ENCODE data around the gene CREB3L2.
"Not testable (repeated sequence)": the region's sequence is repeated elsewhere in the genome, so short reads cannot be mapped to it uniquely, and the experiment has no call there.

The CREB3L2 gene

DNA sequence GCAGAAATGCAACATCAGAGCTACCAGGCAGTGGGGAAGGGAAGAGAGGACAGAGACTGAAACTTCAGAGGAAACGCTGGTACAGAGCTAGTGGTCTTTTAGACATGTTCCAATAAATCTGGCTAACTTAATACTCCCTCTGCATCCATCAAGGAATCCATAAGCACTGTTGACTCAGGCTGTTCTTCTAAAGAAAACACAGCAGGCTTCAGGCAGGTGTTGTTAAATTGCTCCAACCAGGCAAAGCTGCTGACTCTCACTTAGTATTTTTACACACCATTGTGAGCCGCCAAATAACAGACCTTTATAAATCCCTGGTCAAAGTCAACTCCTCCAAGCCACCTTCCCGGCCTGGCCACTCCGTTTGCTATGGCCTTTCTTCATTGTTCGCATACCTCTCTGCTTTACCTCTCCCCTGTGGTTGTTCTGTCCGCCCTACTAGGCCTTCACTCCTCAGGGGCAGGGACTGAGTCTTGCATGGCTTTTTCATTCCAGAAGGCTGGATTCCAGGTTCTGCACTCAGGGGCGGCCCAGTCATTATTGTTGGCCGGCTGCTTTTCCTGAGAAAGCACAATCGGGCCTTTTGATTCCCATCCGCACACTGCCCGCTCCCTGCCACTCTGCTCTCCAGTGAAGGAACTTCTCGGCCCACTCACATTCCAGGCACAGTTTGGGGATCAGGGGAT is 18.4 kb downstream of the CREB3L2 start:
- TF ChIP-seq, protein P1, sequence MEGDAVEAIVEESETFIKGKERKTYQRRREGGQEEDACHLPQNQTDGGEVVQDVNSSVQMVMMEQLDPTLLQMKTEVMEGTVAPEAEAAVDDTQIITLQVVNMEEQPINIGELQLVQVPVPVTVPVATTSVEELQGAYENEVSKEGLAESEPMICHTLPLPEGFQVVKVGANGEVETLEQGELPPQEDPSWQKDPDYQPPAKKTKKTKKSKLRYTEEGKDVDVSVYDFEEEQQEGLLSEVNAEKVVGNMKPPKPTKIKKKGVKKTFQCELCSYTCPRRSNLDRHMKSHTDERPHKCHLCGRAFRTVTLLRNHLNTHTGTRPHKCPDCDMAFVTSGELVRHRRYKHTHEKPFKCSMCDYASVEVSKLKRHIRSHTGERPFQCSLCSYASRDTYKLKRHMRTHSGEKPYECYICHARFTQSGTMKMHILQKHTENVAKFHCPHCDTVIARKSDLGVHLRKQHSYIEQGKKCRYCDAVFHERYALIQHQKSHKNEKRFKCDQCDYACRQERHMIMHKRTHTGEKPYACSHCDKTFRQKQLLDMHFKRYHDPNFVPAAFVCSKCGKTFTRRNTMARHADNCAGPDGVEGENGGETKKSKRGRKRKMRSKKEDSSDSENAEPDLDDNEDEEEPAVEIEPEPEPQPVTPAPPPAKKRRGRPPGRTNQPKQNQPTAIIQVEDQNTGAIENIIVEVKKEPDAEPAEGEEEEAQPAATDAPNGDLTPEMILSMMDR (IDR thresholded peaks at IDR 0.05; ENCODE audit: low read depth, low read length) = no peak
- H3K4me3 ChIP-seq (ENCODE audit: low read depth, low read length) = no peak overlapping the region

DNA sequence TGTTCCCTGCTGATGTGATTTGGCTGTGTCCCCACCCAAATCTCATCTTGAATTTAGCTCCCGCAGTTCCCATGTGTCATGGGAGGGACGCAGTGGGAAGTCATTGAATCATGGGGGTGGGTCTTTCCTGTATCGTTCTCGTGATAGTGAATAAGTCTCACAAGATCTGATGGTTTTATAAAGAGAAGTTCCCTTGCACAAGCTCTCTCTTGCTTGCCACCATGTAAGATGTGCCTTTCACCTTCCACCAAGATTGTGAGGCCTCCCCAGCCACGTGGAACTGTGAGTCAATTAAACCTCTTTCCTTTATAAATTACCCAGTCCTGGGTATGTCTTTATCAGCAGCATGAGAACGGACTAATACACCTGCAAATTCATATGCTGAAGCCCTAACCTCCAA is 19.5 kb downstream of the CREB3L2 start:
- not testable (repeated sequence) for H3K4me3 ChIP-seq (ENCODE audit: low read depth, low read length)

DNA sequence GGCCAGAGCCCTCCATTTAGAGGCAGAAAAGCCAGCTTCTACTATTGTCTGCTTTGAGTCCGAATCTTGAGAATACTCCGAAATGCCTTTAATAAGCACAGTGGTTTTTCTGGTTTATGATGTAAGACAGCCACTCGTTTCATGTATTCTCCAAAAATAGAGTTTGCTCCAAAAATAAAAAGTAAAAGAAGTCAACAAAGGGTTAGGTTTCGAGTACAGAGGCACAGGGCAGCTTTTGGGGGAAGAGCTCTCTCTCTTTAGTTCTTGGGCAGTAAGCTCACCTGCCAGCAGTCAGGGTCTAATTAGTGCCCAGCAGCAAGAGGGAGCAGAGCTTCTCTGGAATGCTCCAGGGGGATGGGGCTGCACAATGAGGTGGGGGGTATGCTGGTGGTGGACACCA is 20.2 kb downstream of the CREB3L2 start:
- H3K4me3 ChIP-seq (ENCODE audit: low read depth, low read length) = no peak overlapping the region
- TF ChIP-seq, protein P1 (IDR thresholded peaks at IDR 0.05; ENCODE audit: low read depth, low read length) = no peak

DNA sequence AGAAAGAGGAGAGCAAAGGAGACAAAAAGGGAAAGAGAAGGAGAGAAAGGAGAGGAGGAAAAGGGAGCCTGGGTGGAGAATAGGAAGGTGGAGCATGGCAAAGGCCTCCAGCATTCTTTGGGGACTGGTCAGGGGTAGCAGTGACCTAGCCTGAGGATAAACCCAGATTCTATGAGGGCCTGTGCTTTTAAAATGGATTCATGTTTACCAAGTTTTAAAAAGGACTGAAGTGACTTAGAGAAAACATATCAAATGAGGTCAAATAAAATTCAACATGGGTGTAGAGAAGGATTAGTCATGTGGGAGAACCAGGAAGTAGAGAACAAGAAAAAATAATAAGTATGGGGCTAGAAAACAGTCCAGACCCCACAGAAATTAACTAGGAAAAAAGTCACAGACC is 20.7 kb downstream of the CREB3L2 start:
- no peak overlapping the region for H3K4me3 ChIP-seq (ENCODE audit: low read depth, low read length)
- TF ChIP-seq, protein P1 (IDR thresholded peaks at IDR 0.05; ENCODE audit: low read depth, low read length) = no peak

DNA sequence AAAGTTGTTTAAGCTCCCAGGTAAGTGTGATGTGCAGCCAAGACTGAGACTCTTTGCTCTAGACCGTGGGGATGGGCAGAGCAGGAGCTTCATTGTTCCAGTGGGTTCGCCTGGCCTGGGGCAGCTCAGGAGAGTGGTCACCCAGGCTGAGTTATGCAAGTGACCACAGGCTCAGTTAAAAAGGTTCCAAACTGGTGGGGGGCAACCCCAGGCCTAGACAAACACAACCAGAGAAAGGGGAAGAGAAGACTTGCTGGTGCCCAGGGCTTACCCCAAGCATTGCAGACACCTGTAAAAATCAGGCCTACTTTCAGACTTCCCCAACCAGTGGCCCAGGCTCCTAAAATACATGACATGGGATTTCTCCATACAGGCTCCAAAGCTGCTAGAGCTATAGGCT is 21.6 kb downstream of the CREB3L2 start:
- TF ChIP-seq, protein P1 (IDR thresholded peaks at IDR 0.05; ENCODE audit: low read depth, low read length) = no peak
- H3K4me3 ChIP-seq (ENCODE audit: low read depth, low read length) = no peak overlapping the region

DNA sequence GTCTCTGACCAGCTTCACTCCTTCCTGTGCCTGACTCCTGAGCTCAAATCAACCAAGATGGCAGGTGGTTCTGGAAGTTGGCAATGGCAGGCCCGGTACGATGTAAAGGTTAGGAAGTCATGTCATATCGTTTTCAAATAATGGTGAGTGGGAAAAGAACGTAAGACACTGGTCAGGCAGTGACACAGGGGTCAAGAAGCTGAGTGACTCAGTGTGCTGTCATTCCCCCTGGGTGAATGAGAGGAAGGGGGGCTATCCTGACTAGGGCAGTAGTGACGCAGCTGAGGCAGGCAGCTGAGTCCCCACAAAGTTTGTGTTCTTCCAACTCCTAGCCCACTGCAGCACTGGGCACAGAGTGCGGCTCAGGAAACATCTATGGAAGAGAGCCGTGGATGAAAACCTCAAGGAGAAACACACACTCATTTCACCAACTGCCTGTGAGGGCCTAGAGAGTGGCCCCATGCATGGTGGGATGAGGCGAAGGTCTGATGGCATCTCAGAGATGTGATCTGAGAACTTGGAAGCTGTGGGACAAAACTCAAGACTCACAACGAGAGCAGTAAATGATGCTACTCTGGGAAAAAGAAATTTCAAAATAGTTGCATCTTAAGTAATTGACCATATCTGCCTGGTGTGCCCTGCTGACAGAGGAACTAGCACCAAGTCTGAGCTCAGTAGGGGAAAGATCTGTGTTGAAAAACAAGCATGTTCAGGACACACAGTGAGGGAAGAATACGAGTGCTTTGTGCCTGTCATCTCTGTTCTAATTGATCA is 23.2 kb downstream of the CREB3L2 start:
- TF ChIP-seq, protein P1 (IDR thresholded peaks at IDR 0.05; ENCODE audit: low read depth, low read length) = no peak
- peak overlapping the region; percentile 23; the same call in 1 of the 2 replicates for H3K4me3 ChIP-seq (ENCODE audit: low read depth, low read length)

DNA sequence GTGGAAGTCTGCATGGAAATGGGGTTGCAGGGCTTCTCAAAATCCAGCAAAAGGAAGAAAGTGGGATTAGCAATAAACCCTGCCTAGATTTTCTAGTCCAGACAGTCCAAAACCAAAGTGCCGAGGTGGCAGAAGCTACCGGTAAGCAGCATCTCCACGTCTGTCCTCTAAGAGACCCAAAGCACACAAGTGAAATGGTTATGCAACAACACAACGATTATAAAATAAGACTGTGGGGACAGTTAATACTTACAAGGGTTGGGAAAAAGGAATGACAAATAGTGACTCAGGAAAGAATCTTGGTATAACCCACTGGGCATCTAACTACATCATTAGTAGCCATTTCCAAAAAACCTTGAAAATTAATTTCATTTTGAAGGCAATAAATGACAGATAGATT is 24.7 kb downstream of the CREB3L2 start:
- TF ChIP-seq, protein P1 (IDR thresholded peaks at IDR 0.05; ENCODE audit: low read depth, low read length) = no peak
- no peak overlapping the region for H3K4me3 ChIP-seq (ENCODE audit: low read depth, low read length)
